DOHH2 (cell line): ENCODE results near the gene ACAD8.

ENCODE experiments used
- H3F3A ChIP-seq: fragments of 200-600 bp; sonication (generic), shearing (Covaris generic); 2 replicates; pipeline ENCODE4 v1.6.0; 2016; ENCODE audit warnings: antibody characterized with exemption, mild to moderate bottlenecking; ENCODE audit not compliant: control insufficient read depth, insufficient read depth
- H3K27ac ChIP-seq: fragments of 200-600 bp; sonication (generic); 2 replicates; pipeline ENCODE4 v1.5.1; 2014; ENCODE audit warnings: low read depth, mild to moderate bottlenecking, low read length, moderate library complexity
- H3K27me3 ChIP-seq: fragments of 200-600 bp; sonication (generic); 2 replicates; pipeline ENCODE4 v1.6.1; 2014; ENCODE audit warnings: mild to moderate bottlenecking, low read length, mixed read lengths; ENCODE audit not compliant: control insufficient read depth
- H3K36me3 ChIP-seq: fragments of 200-600 bp; sonication (generic); 2 replicates; pipeline ENCODE4 v1.6.1; 2014; ENCODE audit warnings: mild to moderate bottlenecking, low read length, moderate library complexity, mixed read lengths; ENCODE audit not compliant: control insufficient read depth
- H3K4me1 ChIP-seq: fragments of 200-600 bp; sonication (generic); 2 replicates; pipeline ENCODE4 v1.6.1; 2014; ENCODE audit warnings: mild to moderate bottlenecking, low read length, mixed read lengths; ENCODE audit not compliant: control insufficient read depth
- H3K4me2 ChIP-seq: fragments of 200-600 bp; sonication (generic); 2 replicates; pipeline ENCODE4 v1.6.0; 2014; ENCODE audit warnings: mild to moderate bottlenecking, low read length, moderate library complexity
- H3K4me3 ChIP-seq: fragments of 200-600 bp; sonication (generic); 2 replicates; pipeline ENCODE4 v1.5.1; 2014; ENCODE audit warnings: mild to moderate bottlenecking, low read length, mixed read lengths
- H3K79me2 ChIP-seq: fragments of 200-600 bp; sonication (generic); 2 replicates; pipeline ENCODE4 v1.6.1; 2014; ENCODE audit warnings: mild to moderate bottlenecking, low read length, mixed read lengths; ENCODE audit not compliant: control insufficient read depth
- H3K9me2 ChIP-seq: fragments of 200-600 bp; sonication (generic); replicated peaks from 2 replicates; pipeline ENCODE4 v1.6.1; 2014; ENCODE audit warnings: mild to moderate bottlenecking, low read length, mixed read lengths; ENCODE audit not compliant: control insufficient read depth
- H3K9me3 ChIP-seq: fragments of 200-600 bp; sonication (generic); 2 replicates; pipeline ENCODE4 v1.6.1; 2014; ENCODE audit warnings: antibody characterized with exemption, low read length, mixed read lengths; ENCODE audit not compliant: control insufficient read depth, insufficient read depth
- H4K20me1 ChIP-seq: fragments of 200-600 bp; sonication (generic); 2 replicates; pipeline ENCODE4 v1.6.0; 2014; ENCODE audit warnings: low read depth, mild to moderate bottlenecking, antibody characterized with exemption, low read length, moderate library complexity; ENCODE audit not compliant: control insufficient read depth, insufficient read depth
- CTCF ChIP-seq: fragments of 200-600 bp; sonication (generic); IDR thresholded peaks from one replicate; pipeline ENCODE4 v1.5.1; 2014; ENCODE audit warnings: antibody characterized with exemption, mild to moderate bottlenecking, low read depth, low read length; ENCODE audit not compliant: poor library complexity, severe bottlenecking
- EZH2phosphoT487 ChIP-seq: fragments of 200-600 bp; sonication (generic); IDR thresholded peaks from 2 replicates; pipeline ENCODE4 v1.6.1; 2017; ENCODE audit warnings: borderline replicate concordance, mild to moderate bottlenecking, antibody characterized with exemption, low read length, moderate library complexity, mixed read lengths

The ACAD8 gene

GRCh38 chr11:134312807-134313206 lies 59.4 kb downstream of the ACAD8 start:
- Histone ChIP-seq H3K9me3 (no peaks in the 10 kb centered on the region), H3F3A (no peaks in the 10 kb centered on the region), H3K4me3 (no peak overlapping the region), H3K36me3 (no peaks in the 10 kb centered on the region), H3K4me1 (no peaks in the 10 kb centered on the region), H4K20me1 (no peaks in the 10 kb centered on the region), H3K79me2 (no peaks in the 10 kb centered on the region), H3K27me3 (peaks cover 2% of the 10 kb centered on the region; the same call in 1 of the 2 replicates), H3K4me2 (no peak overlapping the region), H3K27ac (no peak overlapping the region), H3K9me2 (no peaks in the 10 kb centered on the region)
- TF ChIP-seq EZH2phosphoT487 (no peak), CTCF (no peak)

- peaks cover 2% of the 10 kb centered on the region; the same call in 1 of the 2 replicates for H3K27me3 ChIP-seq
- H3K9me2 ChIP-seq, result no peaks in the 10 kb centered on the region
- no peaks in the 10 kb centered on the region for H3K9me3 ChIP-seq
- TF ChIP-seq EZH2phosphoT487 (no peak), CTCF (no peak)
- no peaks in the 10 kb centered on the region for H3K36me3 ChIP-seq
- H4K20me1 ChIP-seq, result no peaks in the 10 kb centered on the region
- no peaks in the 10 kb centered on the region for H3F3A ChIP-seq
- H3K4me3 ChIP-seq, result no peak overlapping the region
- H3K79me2 ChIP-seq, result no peaks in the 10 kb centered on the region
- H3K27ac ChIP-seq, result no peak overlapping the region
- H3K4me1 ChIP-seq, result no peaks in the 10 kb centered on the region
- H3K4me2 ChIP-seq, result no peak overlapping the region
These were observed 60.0 kb downstream of the ACAD8 start for GRCh38 chr11:134313379-134313778.

GRCh38 chr11:134313821-134314607 lies 60.6 kb downstream of the ACAD8 start:
- no peak overlapping the region for H3K4me3 ChIP-seq
- H3K4me1 ChIP-seq, result no peaks in the 10 kb centered on the region
- H3K36me3 ChIP-seq, result no peaks in the 10 kb centered on the region
- no peaks in the 10 kb centered on the region for H3K79me2 ChIP-seq
- peaks cover 2% of the 10 kb centered on the region; the same call in 1 of the 2 replicates for H3K27me3 ChIP-seq
- no peak overlapping the region for H3K27ac ChIP-seq
- no peaks in the 10 kb centered on the region for H3K9me3 ChIP-seq
- TF ChIP-seq EZH2phosphoT487 (no peak), CTCF (no peak)
- H3K9me2 ChIP-seq, result no peaks in the 10 kb centered on the region
- no peaks in the 10 kb centered on the region for H3F3A ChIP-seq
- no peak overlapping the region for H3K4me2 ChIP-seq
- H4K20me1 ChIP-seq, result no peaks in the 10 kb centered on the region
